Measurements from ENCODE around the gene APOBEC3H.
A peak's percentile ranks its signal among the peaks of the same experiment; 100 is the strongest.
"Not testable (repeated sequence)": the region's sequence is repeated elsewhere in the genome, so short reads cannot be mapped to it uniquely, and the experiment has no call there.

The APOBEC3H gene

DNA sequence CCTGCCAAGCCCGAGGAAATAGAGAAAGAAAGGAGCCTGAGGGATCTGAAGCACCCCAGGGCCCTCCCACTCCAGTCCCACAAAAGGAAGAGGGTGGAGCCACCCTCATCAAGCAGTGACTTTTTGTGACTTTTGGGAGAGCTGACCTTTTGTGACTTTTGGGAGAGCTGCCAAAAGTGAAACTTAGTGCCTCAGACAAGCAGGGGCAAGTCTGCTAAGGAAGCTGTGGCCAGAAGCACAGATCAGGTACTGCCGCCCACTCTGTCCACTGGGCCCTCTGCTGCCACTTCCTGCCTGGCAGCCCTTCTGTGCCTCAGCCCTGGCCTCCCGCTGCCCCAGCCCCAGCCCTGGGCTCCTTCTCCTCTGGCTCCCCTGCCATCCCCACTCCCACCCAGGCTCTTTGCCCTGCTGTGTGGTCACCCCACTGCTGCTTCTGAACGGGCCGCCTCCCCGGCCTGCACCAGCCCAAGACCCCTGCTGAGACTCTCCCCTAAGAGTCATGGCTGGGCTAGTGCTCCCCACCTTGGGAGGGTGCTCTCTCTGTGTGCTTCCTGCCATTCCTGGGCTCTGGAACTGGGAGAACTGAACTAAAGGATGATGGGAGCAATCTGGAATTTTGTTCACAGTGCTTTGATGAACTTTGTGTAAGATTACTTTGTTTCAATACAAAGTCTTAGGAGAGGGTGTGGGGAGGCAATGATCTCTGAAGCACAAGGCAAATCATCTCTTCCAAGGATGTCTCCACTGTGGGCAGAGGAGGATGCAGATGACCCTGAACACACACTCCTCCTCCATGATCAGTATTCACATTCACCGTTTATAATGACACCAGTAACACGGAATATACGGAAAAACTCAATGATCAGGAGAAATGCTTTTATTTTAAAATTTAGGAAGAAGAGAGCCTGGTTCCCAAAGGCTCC is at the start of gene APOBEC3H:
Gene APOBEC3H (plus strand): TSS at position 147 of the 923 bp plus-strand sequence. CDS start 3,035 bp downstream, outside the sequence.
- no peak for DNase-seq

DNA sequence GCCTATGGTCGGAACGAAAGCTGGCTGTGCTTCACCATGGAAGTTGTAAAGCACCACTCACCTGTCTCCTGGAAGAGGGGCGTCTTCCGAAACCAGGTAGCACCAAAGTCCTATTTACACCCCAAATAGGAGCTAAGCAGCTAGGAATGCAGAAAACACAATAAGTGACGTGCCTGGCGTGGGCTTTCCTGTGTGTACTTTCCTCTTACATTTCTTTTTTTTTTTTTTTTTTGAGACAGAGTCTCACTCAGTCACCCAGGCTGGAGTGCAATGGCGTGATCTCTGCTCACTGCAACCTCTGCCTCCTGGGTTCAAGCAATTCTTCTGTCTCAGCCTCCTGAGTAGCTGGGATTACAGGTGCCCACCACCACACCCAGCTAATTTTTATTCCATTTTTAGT is 47.6 kb upstream of the APOBEC3H start:
- not testable (repeated sequence) for DNase-seq

GRCh38 chr22:39051844-39052495 is 45.1 kb upstream of the APOBEC3H start:
- DNase-seq, result not testable (repeated sequence)

DNA sequence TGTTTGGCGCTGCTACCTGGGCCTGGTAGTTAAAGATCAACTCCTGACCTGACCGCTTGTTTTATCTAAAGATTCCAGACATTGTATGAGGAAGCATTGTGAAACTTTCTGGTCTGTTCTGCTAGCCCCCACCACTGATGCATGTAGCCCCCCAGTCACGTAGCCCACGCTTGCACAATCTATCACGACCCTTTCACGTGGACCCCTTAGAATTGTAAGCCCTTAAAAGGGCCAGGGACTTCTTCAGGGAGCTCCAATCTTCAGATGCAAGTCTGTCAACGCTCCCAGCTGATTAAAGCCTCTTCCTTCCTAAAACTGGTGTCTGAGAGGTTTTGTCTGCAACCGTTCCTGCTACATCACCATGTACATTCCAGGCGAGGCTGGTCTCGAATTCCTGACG is 41.4 kb upstream of the APOBEC3H start:
- DNase-seq, result no peak

DNA sequence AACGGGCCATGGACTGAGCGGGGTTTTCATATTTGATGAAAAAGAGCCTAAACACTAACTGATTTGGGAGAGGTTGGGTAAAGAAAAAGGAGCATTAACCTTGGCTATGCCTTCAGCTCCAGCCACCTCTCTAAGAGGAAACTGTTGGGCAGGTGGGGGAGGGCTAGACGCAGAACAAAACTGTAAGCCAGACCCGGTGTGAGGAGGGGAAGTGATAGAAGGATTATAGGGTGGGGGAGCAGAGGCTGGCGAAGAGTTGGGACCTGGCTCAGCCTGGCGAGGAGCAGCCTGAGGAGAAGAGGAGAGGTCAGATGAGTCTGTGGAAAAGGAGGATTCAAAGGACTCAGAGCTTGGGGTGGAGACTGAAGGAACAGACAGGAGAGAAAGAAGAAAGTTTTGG is 35.8 kb upstream of the APOBEC3H start:
- not testable (repeated sequence) for DNase-seq

GRCh38 chr22:39061951-39062350 is 35.1 kb upstream of the APOBEC3H start:
- DNase-seq, result not testable (repeated sequence)

GRCh38 chr22:39063904-39064303 is 33.1 kb upstream of the APOBEC3H start:
- DNase-seq, result not testable (repeated sequence)

- not testable (repeated sequence) for DNase-seq
Observed at GRCh38 chr22:39066442-39067276, 30.4 kb upstream of the APOBEC3H start.

GRCh38 chr22:39068033-39068785 is 28.8 kb upstream of the APOBEC3H start:
- no peak for DNase-seq

- DNase-seq, result no peak
Observed at GRCh38 chr22:39070186-39070585, 26.9 kb upstream of the APOBEC3H start.

GRCh38 chr22:39072581-39072981 is 24.5 kb upstream of the APOBEC3H start:
- not testable (repeated sequence) for DNase-seq

- DNase-seq, result no peak
Observed at GRCh38 chr22:39073981-39074380, 23.1 kb upstream of the APOBEC3H start.

DNA sequence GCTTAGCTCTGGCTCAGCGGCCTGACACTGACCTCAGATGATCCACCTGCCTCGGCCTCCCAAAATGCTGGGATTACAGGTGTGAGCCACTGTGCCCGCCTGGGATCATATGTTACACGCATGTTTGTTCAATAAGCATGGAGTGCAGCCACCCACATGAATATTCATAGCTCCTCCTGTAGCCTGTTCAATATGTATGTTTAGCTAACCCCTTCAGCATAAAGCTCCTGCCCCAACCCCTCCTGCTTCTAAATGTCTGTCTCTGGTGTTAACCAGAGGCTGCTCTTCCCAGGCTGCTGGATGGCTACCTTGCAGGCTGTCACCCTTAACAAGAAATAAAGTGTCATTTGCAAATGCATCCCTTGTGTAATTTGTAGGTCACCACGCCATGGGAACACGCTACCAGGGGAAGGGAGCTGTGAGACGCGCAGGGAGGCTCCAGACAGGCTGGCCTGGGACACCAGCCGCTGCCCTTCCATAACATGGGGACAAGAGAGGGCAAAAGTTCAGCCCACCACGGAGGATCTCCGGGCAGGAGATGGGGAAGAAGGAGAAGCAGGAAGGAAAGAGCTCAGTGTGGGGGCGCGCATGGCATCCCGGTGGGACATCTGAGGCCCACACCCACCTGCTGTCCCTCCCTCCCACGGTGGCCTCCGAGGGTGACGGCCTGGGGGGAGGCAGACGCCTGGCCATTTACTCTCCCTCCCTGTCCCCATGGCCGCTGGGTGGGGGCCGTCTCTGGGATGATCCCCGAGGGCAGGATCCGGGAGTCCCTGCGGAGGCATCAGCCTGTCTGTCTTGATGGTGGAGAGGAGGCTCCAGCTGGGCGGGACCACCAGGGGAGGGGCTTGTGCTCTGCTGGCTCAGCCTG is 20.7 kb upstream of the APOBEC3H start:
- DNase-seq, result not testable (repeated sequence)

- peak; percentile 41 for DNase-seq
Observed at GRCh38 chr22:39077026-39077840, 19.8 kb upstream of the APOBEC3H start, which contains the start of gene APOBEC3G. APOBEC3G (plus strand) TSS chr22:39077275; CDS start chr22:39077362, 87 bp downstream.

DNA sequence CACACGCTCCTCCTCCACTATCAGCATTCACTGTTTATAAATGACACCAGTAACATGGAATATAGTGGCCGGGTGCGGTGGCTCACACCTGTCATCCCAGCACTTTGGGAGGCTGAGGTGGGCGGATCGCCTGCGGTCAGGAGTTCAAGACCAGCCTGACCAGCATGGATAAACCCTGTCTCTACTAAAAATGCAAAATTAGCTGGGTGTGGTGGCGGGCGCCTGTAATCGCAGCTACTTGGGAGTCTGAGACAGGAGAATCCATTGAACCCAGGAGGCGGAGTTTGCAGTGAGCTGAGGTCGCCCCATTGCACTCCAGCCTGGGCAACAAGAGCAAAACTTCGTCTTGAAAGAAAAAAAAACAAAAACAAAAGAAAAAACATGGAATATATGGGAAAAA is 19.1 kb upstream of the APOBEC3H start:
- not testable (repeated sequence) for DNase-seq

DNA sequence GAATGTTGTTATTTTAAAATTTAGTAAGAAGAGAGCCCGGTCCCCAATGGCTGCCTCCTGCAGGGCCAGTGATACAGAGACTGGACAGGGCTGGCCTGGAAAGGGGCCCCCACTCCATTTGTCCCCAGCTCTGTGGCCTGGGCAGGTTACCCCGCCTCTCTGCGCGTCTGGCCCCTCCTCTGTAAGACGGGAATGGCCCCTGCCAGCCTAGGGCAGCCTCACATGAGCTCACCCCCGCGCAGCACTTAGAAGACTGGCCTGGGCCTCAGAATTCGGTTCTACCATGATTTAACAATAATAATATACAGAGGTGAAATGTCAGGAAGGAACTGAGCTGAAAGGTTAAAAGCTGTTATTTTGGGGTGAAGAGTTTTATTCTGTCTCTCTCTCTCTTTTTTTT is 18.7 kb upstream of the APOBEC3H start:
- DNase-seq, result no peak

GRCh38 chr22:39079054-39079637 is 17.9 kb upstream of the APOBEC3H start:
- not testable (repeated sequence) for DNase-seq

- DNase-seq, result no peak
Observed at GRCh38 chr22:39080052-39080762, 16.8 kb upstream of the APOBEC3H start.

DNA sequence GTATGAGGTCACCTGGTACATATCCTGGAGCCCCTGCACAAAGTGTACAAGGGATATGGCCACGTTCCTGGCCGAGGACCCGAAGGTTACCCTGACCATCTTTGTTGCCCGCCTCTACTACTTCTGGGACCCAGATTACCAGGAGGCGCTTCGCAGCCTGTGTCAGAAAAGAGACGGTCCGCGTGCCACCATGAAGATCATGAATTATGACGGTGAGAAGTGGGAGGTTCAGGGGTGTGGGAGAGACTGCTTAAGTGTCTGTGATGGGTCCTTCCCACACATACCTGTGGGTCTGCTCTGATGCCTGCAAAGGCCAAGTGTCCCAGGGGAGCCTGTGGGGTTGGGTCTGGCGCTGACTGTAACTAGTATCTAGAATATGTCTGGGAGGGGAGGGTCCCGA is 16.0 kb upstream of the APOBEC3H start:
- no peak for DNase-seq

Measured in fibroblast of skin of right quadriceps (primary cell).